ENCODE data around the gene TMEM151B.

DNA sequence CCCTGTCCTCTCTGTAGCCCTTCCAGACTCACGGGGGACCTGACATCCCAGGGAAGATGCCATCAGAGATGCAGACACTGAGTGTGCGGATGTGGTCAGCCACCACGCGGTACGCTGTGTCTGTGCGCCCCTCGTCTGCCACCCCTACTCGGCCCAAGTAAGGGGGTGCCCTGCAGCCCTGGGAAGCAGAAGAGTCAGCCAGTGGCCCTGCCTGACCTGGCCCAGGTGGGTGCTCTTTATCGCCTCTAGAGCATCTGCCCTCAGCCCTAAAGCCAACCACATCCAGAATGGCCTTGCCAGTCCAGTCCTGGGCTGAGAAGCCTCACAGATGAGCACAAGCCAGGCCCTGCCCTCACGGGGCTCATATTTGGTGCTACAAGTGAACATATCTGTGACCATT lies 37.0 kb downstream of the TMEM151B start:
- TF ChIP-seq EZH2phosphoT487 (IDR thresholded peaks at IDR 0.05; ENCODE audit: low read depth), result no peak
- TF ChIP-seq, protein P1, sequence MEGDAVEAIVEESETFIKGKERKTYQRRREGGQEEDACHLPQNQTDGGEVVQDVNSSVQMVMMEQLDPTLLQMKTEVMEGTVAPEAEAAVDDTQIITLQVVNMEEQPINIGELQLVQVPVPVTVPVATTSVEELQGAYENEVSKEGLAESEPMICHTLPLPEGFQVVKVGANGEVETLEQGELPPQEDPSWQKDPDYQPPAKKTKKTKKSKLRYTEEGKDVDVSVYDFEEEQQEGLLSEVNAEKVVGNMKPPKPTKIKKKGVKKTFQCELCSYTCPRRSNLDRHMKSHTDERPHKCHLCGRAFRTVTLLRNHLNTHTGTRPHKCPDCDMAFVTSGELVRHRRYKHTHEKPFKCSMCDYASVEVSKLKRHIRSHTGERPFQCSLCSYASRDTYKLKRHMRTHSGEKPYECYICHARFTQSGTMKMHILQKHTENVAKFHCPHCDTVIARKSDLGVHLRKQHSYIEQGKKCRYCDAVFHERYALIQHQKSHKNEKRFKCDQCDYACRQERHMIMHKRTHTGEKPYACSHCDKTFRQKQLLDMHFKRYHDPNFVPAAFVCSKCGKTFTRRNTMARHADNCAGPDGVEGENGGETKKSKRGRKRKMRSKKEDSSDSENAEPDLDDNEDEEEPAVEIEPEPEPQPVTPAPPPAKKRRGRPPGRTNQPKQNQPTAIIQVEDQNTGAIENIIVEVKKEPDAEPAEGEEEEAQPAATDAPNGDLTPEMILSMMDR (IDR thresholded peaks at IDR 0.05; ENCODE audit: low read depth, low read length), result no peak

Data from OCI-LY3 (cell line).